ENCODE results near the gene SORCS1. TPM values are rescaled to one million over a fixed set of nuclear protein-coding genes. Genes with fewer than 3 reads are reported as not detected.
A peak's percentile ranks its signal among the peaks of the same experiment; 100 is the strongest.

Gene SORCS1
- total and polyA plus RNA-seq, 12 donors: 0.30 to 5.5 (median 1.3) TPM

DNA sequence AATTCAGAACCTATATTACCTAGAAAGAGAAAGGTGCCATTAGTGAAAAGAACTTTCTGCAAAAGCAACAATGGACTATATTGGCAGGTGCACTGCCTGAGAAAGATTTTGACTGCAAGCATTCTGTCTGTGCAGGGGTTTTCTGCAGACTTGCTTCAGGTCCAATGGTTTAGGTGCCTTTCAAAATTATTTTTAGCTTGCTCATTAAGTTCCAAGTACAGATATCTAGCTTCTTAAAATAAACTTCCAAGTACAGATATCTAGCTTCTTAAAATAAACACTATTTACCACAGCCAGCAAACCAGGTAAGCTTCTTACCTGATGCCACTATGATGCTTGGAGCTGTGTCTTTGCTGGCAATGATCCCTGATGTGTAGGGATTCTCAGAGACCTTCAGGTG, 485.2 kb downstream of the SORCS1 start:
- DNase-seq: no peak
- intact Hi-C loops (cut with DNase I): no loop called here
- TF ChIP-seq, protein P1, sequence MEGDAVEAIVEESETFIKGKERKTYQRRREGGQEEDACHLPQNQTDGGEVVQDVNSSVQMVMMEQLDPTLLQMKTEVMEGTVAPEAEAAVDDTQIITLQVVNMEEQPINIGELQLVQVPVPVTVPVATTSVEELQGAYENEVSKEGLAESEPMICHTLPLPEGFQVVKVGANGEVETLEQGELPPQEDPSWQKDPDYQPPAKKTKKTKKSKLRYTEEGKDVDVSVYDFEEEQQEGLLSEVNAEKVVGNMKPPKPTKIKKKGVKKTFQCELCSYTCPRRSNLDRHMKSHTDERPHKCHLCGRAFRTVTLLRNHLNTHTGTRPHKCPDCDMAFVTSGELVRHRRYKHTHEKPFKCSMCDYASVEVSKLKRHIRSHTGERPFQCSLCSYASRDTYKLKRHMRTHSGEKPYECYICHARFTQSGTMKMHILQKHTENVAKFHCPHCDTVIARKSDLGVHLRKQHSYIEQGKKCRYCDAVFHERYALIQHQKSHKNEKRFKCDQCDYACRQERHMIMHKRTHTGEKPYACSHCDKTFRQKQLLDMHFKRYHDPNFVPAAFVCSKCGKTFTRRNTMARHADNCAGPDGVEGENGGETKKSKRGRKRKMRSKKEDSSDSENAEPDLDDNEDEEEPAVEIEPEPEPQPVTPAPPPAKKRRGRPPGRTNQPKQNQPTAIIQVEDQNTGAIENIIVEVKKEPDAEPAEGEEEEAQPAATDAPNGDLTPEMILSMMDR (IDR thresholded peaks at IDR 0.05): no peak
- H3K9me3 ChIP-seq: peaks cover 0 to 17% (median 0%) of the 10 kb centered on the region in 11 donors
- ATAC-seq: peak in 2 of 8 donors; percentile 40 to 65
- no peak overlapping the region for H3K27ac ChIP-seq
- no peaks in the 10 kb centered on the region for H3K27me3 ChIP-seq
- H3K4me1 ChIP-seq: peaks cover 0 to 7% (median 0%) of the 10 kb centered on the region in 9 donors
- no peak overlapping the region for H3K4me3 ChIP-seq
- no peaks in the 10 kb centered on the region for H3K36me3 ChIP-seq

- Histone ChIP-seq H3K4me3 (no peak overlapping the region), H3K27me3 (no peaks in the 10 kb centered on the region), H3K27ac (peak overlapping the region in 3 of 10 donors; percentile 26 to 41 (median 26)), H3K9me3 (peaks cover 0 to 17% (median 0%) of the 10 kb centered on the region in 11 donors), H3K4me1 (peaks cover 0 to 15% (median 0%) of the 10 kb centered on the region in 9 donors), H3K36me3 (no peaks in the 10 kb centered on the region)
- DNase-seq (no peak), ATAC-seq (peak in 6 of 8 donors; percentile 58 to 87 (median 75))
- TF ChIP-seq, protein P1 (IDR thresholded peaks at IDR 0.05): no peak
- intact Hi-C loops (cut with DNase I): no loop called here
- WGBS, 2 donors: 42 to 61% methylated on average over 6 of the region's 6 CpGs
Observed at GRCh38 chr10:106672517-106673175, 491.9 kb downstream of the SORCS1 start.

- intact Hi-C loops (cut with DNase I): no loop called here
- 72 to 82% methylated on average over 3 of the region's 3 CpGs for WGBS, 2 donors
- no peaks in the 10 kb centered on the region for H3K36me3 ChIP-seq
- H3K27ac ChIP-seq: peak overlapping the region in 3 of 10 donors; percentile 22 to 61 (median 29)
- peaks cover 0 to 16% (median 0%) of the 10 kb centered on the region in 11 donors for H3K9me3 ChIP-seq
- peaks cover 0 to 10% (median 0%) of the 10 kb centered on the region in 9 donors for H3K4me1 ChIP-seq
- DNase-seq (no peak), ATAC-seq (no peak)
- H3K27me3 ChIP-seq: no peaks in the 10 kb centered on the region
- TF ChIP-seq, protein P1 (IDR thresholded peaks at IDR 0.05): no peak
- H3K4me3 ChIP-seq: no peak overlapping the region
Observed at GRCh38 chr10:106661767-106662140, 502.8 kb downstream of the SORCS1 start.

DNA sequence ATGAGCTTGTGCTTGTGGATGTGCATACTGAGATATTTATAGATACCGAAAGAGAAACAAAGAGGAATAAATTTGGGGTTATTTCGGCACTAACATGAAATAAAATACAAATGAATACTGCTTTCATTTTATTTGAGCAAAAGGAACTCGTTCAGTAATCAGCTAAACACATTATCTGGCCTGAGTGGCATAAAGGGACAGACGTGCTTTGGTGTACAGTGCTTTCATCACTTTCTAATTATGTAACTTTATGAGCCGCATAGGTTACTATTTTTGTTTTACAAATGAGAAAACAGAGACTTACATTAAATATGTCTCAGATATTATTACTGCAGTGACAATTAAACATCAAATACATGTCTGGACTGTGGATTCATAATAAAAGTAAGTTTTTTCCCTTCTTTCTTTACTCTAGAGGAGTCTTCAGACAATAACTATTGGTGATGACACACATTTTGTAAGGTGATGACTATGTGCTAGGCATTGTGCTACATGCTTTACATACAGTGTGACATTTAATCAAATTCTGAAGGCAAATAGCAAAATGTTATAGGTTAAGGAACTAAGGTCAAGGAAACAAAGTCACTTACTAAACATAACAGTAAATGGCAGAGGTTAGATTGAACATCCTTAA, 503.3 kb downstream of the SORCS1 start:
- TF ChIP-seq, protein P1 (IDR thresholded peaks at IDR 0.05): no peak

More for the DNA sequence above, 503.3 kb downstream of the SORCS1 start:
- DNase-seq (no peak), ATAC-seq (peak in 4 of 8 donors; percentile 47 to 76 (median 58))
- Histone ChIP-seq H3K9me3 (peaks cover 0 to 16% (median 0%) of the 10 kb centered on the region in 11 donors), H3K27me3 (no peaks in the 10 kb centered on the region), H3K36me3 (no peaks in the 10 kb centered on the region), H3K27ac (peak overlapping the region in 3 of 10 donors; percentile 22 to 61 (median 29)), H3K4me1 (peaks cover 0 to 10% (median 0%) of the 10 kb centered on the region in 9 donors), H3K4me3 (no peak overlapping the region)
- intact Hi-C loops (cut with DNase I): no loop called here
- WGBS, 2 donors: 44 to 46% methylated on average over 5 of the region's 5 CpGs
